Fibroblast of gingiva (primary cell): ENCODE measurements around the gene SEMA3C.
A peak's percentile ranks its signal among the peaks of the same experiment; 100 is the strongest.

Source experiments
- DNase-seq: peaks from one replicate; pipeline ENCODE4 v3.0.0-alpha.2; 2011; ENCODE audit warnings: low read depth

The SEMA3C gene

GRCh38 chr7:80885757-80886156, 33.1 kb downstream of the SEMA3C start:
- DNase-seq: no peak

- peak; percentile 36 for DNase-seq
Measured at GRCh38 chr7:80884511-80885195, 34.2 kb downstream of the SEMA3C start.

- peak; percentile 99 for DNase-seq
Measured at GRCh38 chr7:80883154-80884025, 35.5 kb downstream of the SEMA3C start.

GRCh38 chr7:80882213-80882801, 36.5 kb downstream of the SEMA3C start:
- DNase-seq: no peak

- peak; percentile 45 for DNase-seq
Measured at GRCh38 chr7:80881351-80881900, 37.4 kb downstream of the SEMA3C start.

- DNase-seq: no peak
Measured at GRCh38 chr7:80879849-80880248, 39.0 kb downstream of the SEMA3C start.

- no peak for DNase-seq
Measured at GRCh38 chr7:80876894-80877414, 41.9 kb downstream of the SEMA3C start.

GRCh38 chr7:80875537-80876120, 43.2 kb downstream of the SEMA3C start:
- no peak for DNase-seq

GRCh38 chr7:80873140-80873539, 45.7 kb downstream of the SEMA3C start:
- no peak for DNase-seq

- no peak for DNase-seq
Measured at GRCh38 chr7:80871228-80871627, 47.6 kb downstream of the SEMA3C start.

GRCh38 chr7:80870813-80871212, 48.0 kb downstream of the SEMA3C start:
- no peak for DNase-seq

- no peak for DNase-seq
Measured at GRCh38 chr7:80869821-80870751, 48.8 kb downstream of the SEMA3C start.

GRCh38 chr7:80869106-80869784, 49.6 kb downstream of the SEMA3C start:
- DNase-seq: no peak

GRCh38 chr7:80868566-80868965, 50.3 kb downstream of the SEMA3C start:
- DNase-seq: no peak

- no peak for DNase-seq
Measured at GRCh38 chr7:80860554-80860953, 58.3 kb downstream of the SEMA3C start.

GRCh38 chr7:80859272-80859970, 59.4 kb downstream of the SEMA3C start:
- peak; percentile 89 for DNase-seq

- DNase-seq: peak; percentile 14
Measured at GRCh38 chr7:80858141-80858903, 60.5 kb downstream of the SEMA3C start.

GRCh38 chr7:80856769-80857168, 62.1 kb downstream of the SEMA3C start:
- DNase-seq: no peak
